HG03439 (cell line): Measurements from ENCODE around the gene ZNF792.
"Not testable (repeated sequence)": the region's sequence is repeated elsewhere in the genome, so short reads cannot be mapped to it uniquely, and the experiment has no call there.

Experiments
- ATAC-seq: cut with Tn5 transposase; IDR thresholded peaks from one replicate; pipeline ENCODE4 v1.9.1; 2021; ENCODE audit warnings: mild to moderate bottlenecking, moderate library complexity; ENCODE audit not compliant: unreplicated experiment

ZNF792 gene

GRCh38 chr19:34972163-34972705, 8.2 kb upstream of the ZNF792 start:
- no peak for ATAC-seq

DNA sequence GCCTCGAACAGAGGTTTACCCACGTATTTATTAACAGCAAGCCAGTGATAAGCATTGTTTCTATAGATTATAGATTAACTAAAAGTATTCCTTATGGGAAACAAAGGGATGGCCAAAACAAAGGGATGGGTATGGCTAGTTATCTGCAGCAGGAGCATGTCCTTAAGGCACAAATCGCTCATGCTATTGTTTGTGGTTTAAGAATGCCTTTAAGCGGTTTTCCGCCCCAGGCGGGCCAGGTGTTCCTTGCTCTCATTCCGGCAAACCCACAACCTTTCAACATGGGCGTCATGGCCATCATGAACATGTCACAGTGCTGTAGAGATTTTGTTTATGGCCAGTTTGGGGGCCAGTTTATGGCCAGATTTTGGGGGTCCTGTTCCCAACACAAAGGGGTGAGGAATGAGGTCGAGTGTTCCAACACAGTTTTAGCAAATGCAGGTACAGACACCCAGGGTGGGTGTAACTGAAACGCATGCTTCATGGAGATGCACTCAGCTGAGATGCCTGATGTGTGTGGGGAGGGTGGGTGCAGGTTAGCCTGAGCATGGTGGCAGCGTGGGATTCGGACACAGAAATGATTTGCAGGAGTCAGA, 6.3 kb upstream of the ZNF792 start:
- ATAC-seq, result not testable (repeated sequence)

DNA sequence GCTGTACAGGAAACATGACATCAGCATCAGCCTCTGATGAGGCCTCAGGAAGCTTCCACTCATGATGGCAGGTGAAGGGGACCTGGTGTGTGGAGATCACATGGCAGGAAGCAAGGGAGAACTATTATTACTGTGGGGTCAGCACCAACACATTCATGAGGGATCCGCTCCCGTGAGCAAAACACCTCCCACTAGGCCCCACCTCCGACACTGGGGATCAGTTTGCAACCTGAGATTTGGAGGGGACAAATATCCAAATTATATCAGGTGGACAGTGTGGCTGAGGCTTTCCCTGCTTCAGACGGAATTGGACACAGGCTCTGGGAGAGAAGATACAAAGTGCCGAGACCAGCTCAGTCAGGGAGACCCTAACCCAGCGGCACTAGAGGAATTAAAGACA, 5.7 kb upstream of the ZNF792 start:
- ATAC-seq, result no peak

- ATAC-seq, result no peak
These were observed 3.5 kb upstream of the ZNF792 start for GRCh38 chr19:34967551-34967950.

GRCh38 chr19:34965505-34965904, 1.5 kb upstream of the ZNF792 start:
- ATAC-seq, result not testable (repeated sequence)

DNA sequence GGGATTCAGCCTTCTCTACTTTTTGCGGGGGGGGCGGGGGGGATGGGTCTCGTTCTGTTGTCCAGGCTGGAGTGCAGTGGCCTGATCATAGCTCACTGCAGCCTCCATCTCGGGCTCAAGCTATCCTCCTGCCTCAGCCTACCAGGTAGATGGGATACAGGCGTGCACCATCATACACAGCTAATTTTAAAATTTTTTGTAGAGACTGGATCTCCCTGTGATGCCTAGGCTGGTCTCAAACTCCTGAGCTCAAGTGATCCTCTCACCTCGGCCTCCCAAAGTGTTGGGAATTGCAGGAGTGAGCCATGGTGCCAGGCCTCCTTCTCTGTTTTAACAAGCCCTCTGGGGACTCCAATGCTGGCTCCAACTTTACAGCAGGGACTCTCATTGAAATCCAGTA, 569 bp upstream of the ZNF792 start:
- ATAC-seq, result no peak

GRCh38 chr19:34962687-34963572, 1.1 kb downstream of the ZNF792 start:
- no peak for ATAC-seq

GRCh38 chr19:34961775-34962686, 2.0 kb downstream of the ZNF792 start:
- ATAC-seq, result no peak

DNA sequence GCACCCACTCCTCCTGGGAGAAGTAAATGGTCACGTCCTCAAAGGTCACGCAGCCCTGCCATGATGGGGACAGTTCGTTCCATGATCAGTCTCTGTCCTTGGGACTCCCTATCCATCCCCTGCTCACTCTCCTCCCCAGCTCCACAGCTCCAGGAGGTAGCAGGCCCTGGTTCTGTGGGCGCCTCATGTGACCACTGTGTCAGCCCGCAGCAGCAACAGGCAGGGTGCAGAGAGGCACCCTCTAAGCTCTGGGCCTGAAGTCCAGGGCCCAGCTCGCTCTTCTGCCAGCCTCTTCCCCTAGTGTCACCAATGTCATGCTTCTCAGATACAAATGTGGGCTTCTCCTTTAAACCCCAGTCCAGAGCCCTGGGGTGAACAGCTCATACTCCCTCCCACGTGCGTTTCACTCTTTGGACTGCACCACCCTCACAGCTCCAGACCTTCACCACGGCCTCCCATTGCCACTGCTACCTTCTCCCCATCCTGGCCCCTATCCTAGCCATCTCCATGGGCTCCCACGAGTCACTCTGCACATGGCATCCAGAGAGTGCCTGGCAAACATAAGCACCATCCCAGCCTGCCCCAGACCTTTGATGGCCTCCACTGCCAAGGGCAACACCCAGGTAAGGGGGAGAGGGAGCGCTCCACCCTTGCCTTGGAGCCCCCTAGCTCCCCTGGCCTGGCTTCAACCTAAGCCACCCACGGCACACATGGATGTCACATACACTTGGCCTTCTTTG, 2.9 kb downstream of the ZNF792 start:
- no peak for ATAC-seq

GRCh38 chr19:34960103-34960805, 3.8 kb downstream of the ZNF792 start:
- ATAC-seq, result no peak

GRCh38 chr19:34959021-34959420, 5.0 kb downstream of the ZNF792 start:
- no peak for ATAC-seq

- ATAC-seq, result no peak
These were observed 5.9 kb downstream of the ZNF792 start for GRCh38 chr19:34957830-34958751.

DNA sequence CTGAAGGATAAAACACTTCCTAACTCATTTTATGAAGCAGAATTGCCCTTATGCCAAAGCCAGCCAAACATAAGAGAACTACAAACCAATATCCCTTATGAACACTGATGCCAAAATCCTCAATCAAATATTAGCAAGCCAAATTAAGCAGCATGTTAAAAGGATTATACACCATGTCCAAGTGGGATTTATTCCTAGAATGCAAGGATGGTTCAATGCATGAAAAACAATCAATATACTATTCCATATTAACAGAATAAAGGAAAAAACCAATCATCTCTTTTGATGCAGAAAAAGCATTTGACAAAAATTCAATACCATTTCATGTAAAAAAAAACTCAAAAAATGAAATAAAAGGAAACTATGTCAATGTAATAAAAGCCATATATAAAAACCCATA, 10.9 kb downstream of the ZNF792 start:
- no peak for ATAC-seq

DNA sequence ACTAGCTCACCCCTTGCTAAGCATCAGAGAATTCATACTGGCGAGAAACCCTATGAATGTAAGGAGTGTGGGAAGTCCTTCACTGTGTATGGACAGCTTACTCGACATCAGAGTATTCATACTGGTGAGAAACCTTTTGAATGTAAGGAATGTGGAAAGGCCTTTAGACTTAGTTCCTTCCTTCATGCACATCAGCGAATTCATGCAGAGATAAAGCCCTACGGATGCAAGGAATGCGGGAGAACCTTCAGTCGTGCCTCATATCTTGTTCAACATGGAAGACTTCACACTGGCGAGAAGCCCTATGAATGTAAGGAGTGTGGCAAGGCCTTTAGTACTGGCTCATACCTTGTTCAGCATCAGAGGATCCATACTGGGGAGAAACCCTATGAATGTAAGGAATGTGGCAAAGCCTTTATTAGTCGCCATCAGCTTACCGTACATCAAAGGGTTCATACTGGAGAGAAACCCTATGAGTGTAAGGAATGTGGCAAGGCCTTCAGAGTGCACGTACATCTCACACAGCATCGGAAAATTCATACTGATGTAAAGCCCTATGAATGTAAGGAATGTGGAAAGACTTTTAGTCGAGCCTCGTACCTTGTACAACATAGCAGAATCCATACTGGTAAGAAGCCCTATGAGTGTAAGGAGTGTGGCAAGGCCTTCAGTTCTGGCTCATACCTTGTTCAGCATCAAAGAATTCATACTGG, 20.0 kb downstream of the ZNF792 start:
- no peak for ATAC-seq

GRCh38 chr19:34938886-34939285, 25.1 kb downstream of the ZNF792 start:
- no peak for ATAC-seq

- ATAC-seq, result no peak
These were observed 27.8 kb downstream of the ZNF792 start for GRCh38 chr19:34936184-34936583.

DNA sequence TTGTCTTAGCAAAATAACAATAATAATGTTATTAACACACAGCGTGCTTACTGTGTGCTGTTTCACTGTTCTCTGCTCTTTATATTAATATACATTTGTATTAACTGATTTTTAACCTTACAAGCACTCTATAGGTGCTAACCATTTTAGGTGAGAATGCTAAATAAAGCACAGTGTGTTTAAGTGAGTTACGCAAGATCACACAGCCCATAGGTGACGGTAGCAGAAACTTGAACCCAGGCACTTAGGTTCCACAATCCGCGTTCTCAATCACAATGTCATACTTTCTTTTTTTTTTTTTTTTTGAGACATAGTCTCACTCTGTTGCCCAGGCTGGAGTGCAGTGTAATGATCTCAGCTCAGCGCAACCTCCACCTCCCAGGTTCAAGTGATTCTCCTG, 31.5 kb downstream of the ZNF792 start:
- no peak for ATAC-seq
